Hepatocyte (in vitro differentiated cells): ENCODE data around the gene F2RL3. TPM values are rescaled to one million over a fixed set of nuclear protein-coding genes. Genes with fewer than 3 reads are reported as not detected.

Experiments
- DNase-seq: peaks from one replicate; pipeline ENCODE4 v3.0.0-alpha.2; 2016; ENCODE audit warnings: low spot score
- H2AFZ ChIP-seq: fragments of 200-600 bp; sonication (generic); 2 replicates; pipeline ENCODE4 v1.6.0; 2016; ENCODE audit warnings: antibody characterized with exemption, mild to moderate bottlenecking
- H3K27ac ChIP-seq: fragments of 200-600 bp; sonication (generic); 2 replicates; pipeline ENCODE4 v1.5.1; 2016; ENCODE audit warnings: mild to moderate bottlenecking
- H3K27me3 ChIP-seq: fragments of 200-600 bp; sonication (generic); 2 replicates; pipeline ENCODE4 v1.6.1; 2016
- H3K36me3 ChIP-seq: fragments of 200-600 bp; sonication (generic); replicated peaks from 2 replicates; pipeline ENCODE4 v1.5.1; 2016; ENCODE audit warnings: low read depth; ENCODE audit not compliant: insufficient read depth
- H3K4me1 ChIP-seq: fragments of 200-600 bp; sonication (generic); 2 replicates; pipeline ENCODE4 v1.5.1; 2016; ENCODE audit warnings: mild to moderate bottlenecking, moderate library complexity; ENCODE audit not compliant: insufficient read depth
- H3K4me2 ChIP-seq: fragments of 200-600 bp; sonication (generic); 2 replicates; pipeline ENCODE4 v1.6.0; 2016
- H3K4me3 ChIP-seq: fragments of 200-600 bp; sonication (generic); 2 replicates; pipeline ENCODE4 v1.5.1; 2016; ENCODE audit warnings: mild to moderate bottlenecking
- H3K79me2 ChIP-seq: fragments of 200-600 bp; sonication (generic); 2 replicates; pipeline ENCODE4 v1.6.0; 2017; ENCODE audit warnings: mild to moderate bottlenecking
- H3K9me2 ChIP-seq: fragments of 200-600 bp; sonication (generic); replicated peaks from 2 replicates; pipeline ENCODE4 v1.6.0; 2017; ENCODE audit warnings: mild to moderate bottlenecking; ENCODE audit not compliant: insufficient read depth
- H3K9me3 ChIP-seq: fragments of 200-600 bp; sonication (generic); 2 replicates; pipeline ENCODE4 v1.5.1; 2016; ENCODE audit warnings: low read depth, mild to moderate bottlenecking
- H4K20me1 ChIP-seq: fragments of 200-600 bp; sonication (generic); 2 replicates; pipeline ENCODE4 v1.6.0; 2016; ENCODE audit warnings: mild to moderate bottlenecking; ENCODE audit not compliant: insufficient read depth, poor library complexity, severe bottlenecking
- EZH2 ChIP-seq: fragments of 200-600 bp; sonication (generic); IDR thresholded peaks from 2 replicates; pipeline ENCODE4 v1.6.1; 2016; ENCODE audit warnings: antibody characterized with exemption, mild to moderate bottlenecking, borderline replicate concordance
- EZH2phosphoT487 ChIP-seq: fragments of 200-600 bp; sonication (generic); IDR thresholded peaks from one replicate; pipeline ENCODE4 v1.6.1; 2018; ENCODE audit warnings: antibody characterized with exemption, mild to moderate bottlenecking, low read depth, moderate library complexity; ENCODE audit not compliant: unreplicated experiment, severe bottlenecking
- WGBS: methylation state at CpG from one replicate; pipeline ENCODE4 v1.1.6; 2016; ENCODE audit warnings: low lambda C conversion rate; ENCODE audit errors: missing lambda C conversion rate; 5-methylcytosine and 5-hydroxymethylcytosine counted together
- polyA plus RNA-seq: library from polyadenylated mRNA; unstranded; fragments of >200 nt; fragmentation: Nextera tagmentation; extraction: Ambion mirVana; gene quantifications from 2 replicates; pipeline ENCODE4 v1.2.1, GENCODE V29; 2016
- total RNA-seq: library from RNA; depleted of rRNA; stranded (reverse); fragments of >200 nt; gene quantifications from 2 replicates; pipeline ENCODE4 v1.2.3, GENCODE V29; 2014
- TF ChIP-seq, protein P1 (sequence below): fragments of 200-600 bp; sonication (generic); IDR thresholded peaks from 2 replicates; pipeline ENCODE4 v1.5.1; 2016; ENCODE audit warnings: antibody characterized with exemption, mild to moderate bottlenecking; ENCODE audit not compliant: poor library complexity

F2RL3 gene
- total and polyA plus RNA-seq, 2 experiments from 2014 or later: 0.08 to 0.13 TPM

DNA sequence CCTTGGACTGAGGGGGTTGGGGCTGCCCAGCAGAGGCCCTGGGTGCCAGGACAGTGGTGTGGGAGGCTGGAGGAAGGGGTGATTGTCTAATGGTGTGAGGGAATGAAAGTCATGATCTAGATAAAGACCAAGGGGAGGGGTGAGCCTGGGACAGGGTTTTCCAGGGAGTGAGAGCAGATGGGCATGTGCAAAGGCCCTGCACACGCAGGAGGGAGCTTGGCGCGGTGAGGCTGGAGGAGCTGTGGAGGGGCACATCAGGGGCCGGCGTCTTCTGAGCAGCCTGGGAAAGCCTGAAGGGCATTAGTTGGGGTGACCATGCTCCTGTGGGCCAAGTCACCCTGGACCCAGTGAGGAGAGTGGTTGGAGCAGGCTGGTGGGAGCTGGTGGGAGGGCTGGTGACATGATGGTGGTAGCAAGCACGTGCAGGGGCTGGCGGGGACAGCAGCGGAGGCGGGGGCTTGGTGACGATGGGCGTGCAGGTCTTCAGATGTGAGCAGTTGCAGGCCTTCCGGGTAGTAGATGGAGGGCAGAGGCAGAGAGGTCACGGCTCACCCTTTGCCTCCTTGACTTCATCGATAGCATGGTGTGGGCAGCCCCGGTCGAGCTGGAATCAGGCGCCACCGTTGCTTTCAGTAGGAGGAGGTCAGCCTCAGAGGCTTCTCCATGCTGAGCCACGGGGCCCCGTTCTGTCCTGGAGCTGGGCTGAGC is 20.2 kb upstream of the F2RL3 start:
- Histone ChIP-seq H3K27me3 (no peaks in the 10 kb centered on the region), H3K4me1 (no peaks in the 10 kb centered on the region), H4K20me1 (no peaks in the 10 kb centered on the region), H3K9me2 (no peaks in the 10 kb centered on the region), H3K4me2 (no peak overlapping the region), H3K36me3 (no peaks in the 10 kb centered on the region), H3K79me2 (peaks cover 3% of the 10 kb centered on the region), H3K4me3 (no peak overlapping the region), H3K27ac (no peak overlapping the region), H3K9me3 (no peaks in the 10 kb centered on the region), H2AFZ (no peak overlapping the region)
- DNase-seq: no peak
- no peak for TF ChIP-seq EZH2phosphoT487
- TF ChIP-seq EZH2: no peak
- TF ChIP-seq, protein P1, sequence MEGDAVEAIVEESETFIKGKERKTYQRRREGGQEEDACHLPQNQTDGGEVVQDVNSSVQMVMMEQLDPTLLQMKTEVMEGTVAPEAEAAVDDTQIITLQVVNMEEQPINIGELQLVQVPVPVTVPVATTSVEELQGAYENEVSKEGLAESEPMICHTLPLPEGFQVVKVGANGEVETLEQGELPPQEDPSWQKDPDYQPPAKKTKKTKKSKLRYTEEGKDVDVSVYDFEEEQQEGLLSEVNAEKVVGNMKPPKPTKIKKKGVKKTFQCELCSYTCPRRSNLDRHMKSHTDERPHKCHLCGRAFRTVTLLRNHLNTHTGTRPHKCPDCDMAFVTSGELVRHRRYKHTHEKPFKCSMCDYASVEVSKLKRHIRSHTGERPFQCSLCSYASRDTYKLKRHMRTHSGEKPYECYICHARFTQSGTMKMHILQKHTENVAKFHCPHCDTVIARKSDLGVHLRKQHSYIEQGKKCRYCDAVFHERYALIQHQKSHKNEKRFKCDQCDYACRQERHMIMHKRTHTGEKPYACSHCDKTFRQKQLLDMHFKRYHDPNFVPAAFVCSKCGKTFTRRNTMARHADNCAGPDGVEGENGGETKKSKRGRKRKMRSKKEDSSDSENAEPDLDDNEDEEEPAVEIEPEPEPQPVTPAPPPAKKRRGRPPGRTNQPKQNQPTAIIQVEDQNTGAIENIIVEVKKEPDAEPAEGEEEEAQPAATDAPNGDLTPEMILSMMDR: no peak
- 96% methylated on average over 17 of the region's 20 CpGs for WGBS

DNA sequence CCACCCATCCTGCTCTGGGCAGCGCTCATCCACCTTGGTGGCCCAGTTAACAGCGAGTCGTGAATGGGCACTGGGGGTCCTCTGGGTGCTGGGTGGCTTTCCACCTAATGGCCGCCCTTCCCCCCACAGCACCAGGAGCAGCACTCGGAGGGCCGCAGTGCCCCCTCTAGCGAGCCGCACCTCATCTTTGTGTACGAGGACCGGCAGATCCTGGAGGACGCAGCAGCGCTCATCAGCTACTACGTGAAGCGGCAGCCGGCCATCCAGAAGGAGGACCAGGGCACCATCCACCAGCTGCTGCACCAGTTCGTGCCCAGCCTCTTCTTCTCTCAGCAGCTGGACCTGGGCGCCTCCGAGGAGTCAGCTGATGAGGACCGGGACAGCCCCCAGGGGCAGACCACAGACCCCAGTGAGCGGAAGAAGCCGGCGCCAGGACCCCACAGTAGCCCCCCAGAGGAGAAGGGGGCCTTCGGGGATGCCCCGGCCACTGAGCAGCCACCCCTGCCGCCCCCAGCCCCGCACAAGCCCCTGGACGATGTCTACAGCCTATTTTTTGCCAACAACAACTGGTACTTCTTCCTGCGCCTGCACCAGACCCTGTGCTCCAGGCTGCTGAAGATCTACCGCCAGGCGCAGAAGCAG is 19.3 kb upstream of the F2RL3 start:
- TF ChIP-seq EZH2phosphoT487 (no peak), EZH2 (no peak)
- TF ChIP-seq, protein P1: no peak
- Histone ChIP-seq H3K4me3 (no peak overlapping the region), H3K9me3 (no peaks in the 10 kb centered on the region), H3K9me2 (no peaks in the 10 kb centered on the region), H3K4me2 (no peak overlapping the region), H3K79me2 (peaks cover 12% of the 10 kb centered on the region), H3K27me3 (no peaks in the 10 kb centered on the region), H3K36me3 (no peaks in the 10 kb centered on the region), H3K27ac (no peak overlapping the region), H3K4me1 (no peaks in the 10 kb centered on the region), H2AFZ (no peak overlapping the region), H4K20me1 (no peaks in the 10 kb centered on the region)
- no peak for DNase-seq
- 98% methylated on average over 28 of the region's 30 CpGs for WGBS

DNA sequence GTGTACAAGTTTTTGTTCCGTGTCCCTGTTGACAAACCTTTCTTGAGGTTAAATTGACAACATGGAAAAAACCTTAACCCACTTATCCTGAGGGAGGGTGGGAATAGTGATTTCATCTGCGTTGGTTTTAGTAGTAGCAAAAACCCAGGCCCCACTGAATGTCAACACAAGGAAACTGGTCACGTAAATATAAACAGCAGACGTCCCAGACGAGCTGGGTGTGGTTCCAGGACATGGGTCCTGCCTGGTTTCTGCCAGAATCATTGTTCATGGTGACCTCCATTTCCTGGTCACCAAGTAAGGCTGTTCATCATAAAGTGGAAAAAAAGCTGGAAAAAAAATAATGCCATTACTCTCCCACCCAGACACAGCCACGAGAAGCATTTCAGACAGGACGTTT is 16.9 kb upstream of the F2RL3 start:
- Histone ChIP-seq H4K20me1 (no peaks in the 10 kb centered on the region), H3K9me3 (no peaks in the 10 kb centered on the region), H3K27me3 (no peaks in the 10 kb centered on the region), H3K36me3 (no peaks in the 10 kb centered on the region), H2AFZ (no peak overlapping the region), H3K4me3 (no peak overlapping the region), H3K4me1 (no peaks in the 10 kb centered on the region), H3K4me2 (no peak overlapping the region), H3K79me2 (peaks cover 15% of the 10 kb centered on the region), H3K27ac (no peak overlapping the region), H3K9me2 (no peaks in the 10 kb centered on the region)
- WGBS: 79% methylated on average over 7 of the region's 7 CpGs
- no peak for TF ChIP-seq EZH2
- TF ChIP-seq, protein P1: no peak
- TF ChIP-seq EZH2phosphoT487: no peak
- no peak for DNase-seq
